ENCODE data around the gene C11orf24.

C11orf24 gene

DNA sequence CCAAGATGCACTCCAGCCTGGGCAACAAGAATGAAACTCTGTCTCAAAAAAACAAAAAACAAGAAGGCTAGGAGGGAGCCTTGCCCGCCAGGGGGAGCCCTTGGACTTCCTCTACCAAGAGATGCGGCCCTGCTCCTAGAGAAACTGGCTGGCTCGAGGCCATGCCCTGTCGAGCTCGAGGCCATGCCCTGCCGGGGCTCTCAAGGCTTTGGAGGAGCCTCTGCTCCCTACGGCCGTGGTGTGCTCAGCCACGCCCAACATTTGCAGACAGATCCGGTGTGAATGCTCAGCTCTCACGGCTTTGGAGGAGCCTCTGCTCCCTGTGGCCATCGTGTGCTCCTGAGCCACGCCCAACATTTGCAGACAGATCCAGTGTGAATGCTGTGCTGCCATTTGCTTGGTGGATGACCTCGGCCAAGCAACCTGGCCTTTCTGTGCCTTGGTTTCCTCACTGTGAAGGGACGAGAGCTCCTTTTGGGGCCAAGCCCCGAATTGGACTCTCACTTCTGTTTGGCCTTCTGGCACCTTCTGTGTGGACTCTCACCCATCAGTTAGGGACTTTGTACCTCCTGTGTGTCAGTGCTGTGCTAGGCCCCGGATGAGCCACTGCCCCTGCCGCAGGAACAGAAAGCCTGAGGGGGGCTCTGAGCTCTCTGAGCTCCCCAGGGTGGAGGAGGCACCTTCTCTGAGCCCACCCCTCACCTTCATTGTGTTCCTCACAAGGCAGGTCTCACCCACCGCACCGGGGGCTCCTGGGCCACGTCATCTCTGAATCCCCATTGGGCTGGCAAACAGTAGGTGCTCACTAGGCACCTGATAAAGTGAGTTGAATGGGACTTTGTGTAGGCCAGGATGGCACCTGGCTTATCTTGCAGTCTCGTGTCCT lies 14.1 kb downstream of the C11orf24 start:
- no peak overlapping the region for H3K4me3 ChIP-seq (replicated peaks; ENCODE audit: insufficient read depth, low read length)
- TF ChIP-seq SPI1 (IDR thresholded peaks at IDR 0.05; ENCODE audit: borderline replicate concordance, low read depth) (peak; percentile 53; the same call in 1 of the 2 replicates), REST (IDR thresholded peaks at IDR 0.05; ENCODE audit: insufficient replicate concordance, low read depth) (no peak), CTCF (IDR thresholded peaks at IDR 0.05; ENCODE audit: insufficient read depth, low read length) (peak; percentile 60), POLR2AphosphoS5 (IDR thresholded peaks at IDR 0.05; ENCODE audit: low read depth) (no peak), GABPA (IDR thresholded peaks at IDR 0.05; ENCODE audit: low read depth) (no peak)
- DNase-seq (ENCODE audit: low read depth in 1 of 2, low spot score in 1 of 2): peak; percentile 62 to 93
- H3K27ac ChIP-seq (replicated peaks): no peak overlapping the region
- H3K27me3 ChIP-seq (ENCODE audit: insufficient read depth, poor library complexity, severe bottlenecking): no peaks in the 10 kb centered on the region

GRCh38 chr11:68256331-68256741 lies 15.4 kb downstream of the C11orf24 start:
- TF ChIP-seq POLR2AphosphoS5 (IDR thresholded peaks at IDR 0.05; ENCODE audit: low read depth) (no peak), REST (IDR thresholded peaks at IDR 0.05; ENCODE audit: insufficient replicate concordance, low read depth) (no peak), GABPA (IDR thresholded peaks at IDR 0.05; ENCODE audit: low read depth) (no peak), CTCF (IDR thresholded peaks at IDR 0.05; ENCODE audit: insufficient read depth, low read length) (no peak), SPI1 (IDR thresholded peaks at IDR 0.05; ENCODE audit: borderline replicate concordance, low read depth) (no peak)
- H3K27me3 ChIP-seq (ENCODE audit: insufficient read depth, poor library complexity, severe bottlenecking): no peaks in the 10 kb centered on the region
- no peak for DNase-seq (ENCODE audit: low read depth in 1 of 2, low spot score in 1 of 2)
- no peak overlapping the region for H3K27ac ChIP-seq (replicated peaks)
- no peak overlapping the region for H3K4me3 ChIP-seq (replicated peaks; ENCODE audit: insufficient read depth, low read length)

- no peak for TF ChIP-seq CTCF (IDR thresholded peaks at IDR 0.05; ENCODE audit: insufficient read depth, low read length)
- no peak for TF ChIP-seq REST (IDR thresholded peaks at IDR 0.05; ENCODE audit: insufficient replicate concordance, low read depth)
- TF ChIP-seq POLR2AphosphoS5 (IDR thresholded peaks at IDR 0.05; ENCODE audit: low read depth): no peak
- no peak for TF ChIP-seq SPI1 (IDR thresholded peaks at IDR 0.05; ENCODE audit: borderline replicate concordance, low read depth)
- TF ChIP-seq GABPA (IDR thresholded peaks at IDR 0.05; ENCODE audit: low read depth): no peak
- no peak for DNase-seq (ENCODE audit: low read depth in 1 of 2, low spot score in 1 of 2)
- Histone ChIP-seq H3K4me3 (replicated peaks; ENCODE audit: insufficient read depth, low read length) (no peak overlapping the region), H3K27me3 (ENCODE audit: insufficient read depth, poor library complexity, severe bottlenecking) (no peaks in the 10 kb centered on the region), H3K27ac (replicated peaks) (no peak overlapping the region)
These were observed 16.2 kb downstream of the C11orf24 start for GRCh38 chr11:68255526-68255925.

All from HL-60 (cell line).